HCT116 (cell line): ENCODE data around the gene TBL1X. TPM values are rescaled to one million over a fixed set of nuclear protein-coding genes. Genes with fewer than 3 reads are reported as not detected.

ENCODE experiments used
- ATAC-seq: fragments of 200-7000 bp; cut with Tn5 transposase; 2 replicates; pipeline ENCODE4 v1.9.1; 2020; ENCODE audit warnings: mild to moderate bottlenecking, moderate library complexity
- BruUV-seq: library from RNA; stranded (reverse); fragments of 400-500 nt; replicated peaks from 2 replicates; lab custom pipeline; 2021; lab: Mats Ljungman, UMichigan
- CTCF ChIA-PET: fragments of 300-600 bp; sonication (Branson Sonifier 250); formaldehyde crosslinking; loops from one replicate; lab custom pipeline; 2021; ENCODE audit warnings: antibody characterized with exemption; lab: Charles Lee
- POLR2A ChIA-PET: fragments of 300-600, 350-600 bp; sonication (Branson Sonifier 250); formaldehyde crosslinking; loops from one replicate; lab custom pipeline; 2021; ENCODE audit warnings: antibody characterized with exemption; lab: Charles Lee
- RAD21 ChIA-PET, 2 experiments: fragments of 300-600 bp; sonication (Branson Sonifier 250); formaldehyde crosslinking; loops; one replicate each; lab custom pipeline; 2023; ENCODE audit warnings: low total read pairs in 2 of 2; ENCODE audit not compliant: uncharacterized antibody in 2 of 2, unreplicated experiment in 2 of 2, low non-redundant PET in 1 of 2; lab: Charles Lee
- DNase-seq: peaks from one replicate; pipeline ENCODE4 v3.0.0-alpha.2; 2010; ENCODE audit warnings: low read depth, low spot score
- H2AFZ ChIP-seq: fragments of 200-600 bp; shearing (Covaris generic), sonication (generic); 2 replicates; pipeline ENCODE4 v1.6.1; 2017; ENCODE audit warnings: low read depth, mixed run types, mixed read lengths, antibody characterized with exemption, low read length; ENCODE audit not compliant: poor library complexity, severe bottlenecking
- H3K27ac ChIP-seq: 2 replicates; pipeline ENCODE4 v1.5.1; 2012; ENCODE audit warnings: low read depth, low read length
- H3K27me3 ChIP-seq: fragments of 200-600 bp; sonication (generic); 2 replicates; pipeline ENCODE4 v1.6.1; 2016; ENCODE audit warnings: mixed run types, low read length, mixed read lengths; ENCODE audit not compliant: insufficient read depth
- H3K36me3 ChIP-seq, 2 experiments: fragments of 200-500 bp in 1 of 2; fragments of 200-600 bp in 1 of 2; sonication (Bioruptor generic) in 1 of 2; sonication (generic) in 1 of 2; 2 replicates each; pipeline versions ENCODE4 v1.5.1 to v1.6.1; 2014 to 2016; ENCODE audit warnings: low read length in 2 of 2, inconsistent platforms in 1 of 2, mixed read lengths in 1 of 2, mixed run types in 1 of 2; ENCODE audit not compliant: insufficient read depth in 2 of 2, control insufficient read depth in 1 of 2
- H3K4me1 ChIP-seq, 2 experiments: fragments of 200-600 bp in 1 of 2; sonication (generic) in 1 of 2; 2 replicates each; pipeline versions ENCODE4 v1.5.1 to v1.6.1; 2012 to 2017; ENCODE audit warnings: low read length in 2 of 2, inconsistent platforms in 1 of 2, mild to moderate bottlenecking in 1 of 2, mixed read lengths in 1 of 2, mixed run types in 1 of 2, moderate library complexity in 1 of 2; ENCODE audit not compliant: insufficient read depth in 2 of 2, control insufficient read depth in 1 of 2
- H3K4me2 ChIP-seq: fragments of 200-600 bp; sonication (generic); 2 replicates; pipeline ENCODE4 v1.6.1; 2017; ENCODE audit warnings: mixed run types, low read length, mixed read lengths
- H3K4me3 ChIP-seq, 2 experiments: fragments of 200-600 bp in 1 of 2; sonication (generic) in 1 of 2; replicated peaks in 1 of 2; 2 replicates each; pipeline ENCODE4 v1.5.1; 2011 to 2016; ENCODE audit warnings: low read length in 2 of 2, control low read depth in 1 of 2, low read depth in 1 of 2, mild to moderate bottlenecking in 1 of 2, mixed read lengths in 1 of 2, mixed run types in 1 of 2
- H3K79me2 ChIP-seq: fragments of 200-600 bp; sonication (generic); 2 replicates; pipeline ENCODE4 v1.6.1; 2017; ENCODE audit warnings: mild to moderate bottlenecking, mixed run types, low read length, moderate library complexity, mixed read lengths; ENCODE audit not compliant: insufficient read depth
- H3K9ac ChIP-seq: fragments of 200-600 bp; sonication (generic); 2 replicates; pipeline ENCODE4 v1.6.1; 2016; ENCODE audit warnings: low read length, mixed read lengths
- H3K9me2 ChIP-seq: fragments of 200-600 bp; sonication (generic), shearing (Covaris generic); 2 replicates; pipeline ENCODE4 v1.6.1; 2017; ENCODE audit warnings: mixed run types, mild to moderate bottlenecking, moderate library complexity; ENCODE audit not compliant: insufficient read depth
- H3K9me3 ChIP-seq, 2 experiments: fragments of 200-500 bp in 1 of 2; fragments of 200-600 bp in 1 of 2; sonication (Bioruptor generic) in 1 of 2; sonication (generic) in 1 of 2; 2 replicates each; pipeline ENCODE4 v1.6.1; 2014 to 2017; ENCODE audit warnings: low read length in 2 of 2, mixed read lengths in 2 of 2, inconsistent platforms in 1 of 2, low read depth in 1 of 2, mild to moderate bottlenecking in 1 of 2, mixed run types in 1 of 2, moderate library complexity in 1 of 2; ENCODE audit not compliant: control insufficient read depth in 1 of 2, insufficient read depth in 1 of 2
- H4K20me1 ChIP-seq: fragments of 200-600 bp; sonication (generic), shearing (Covaris generic); 2 replicates; pipeline ENCODE4 v1.6.1; 2017; ENCODE audit warnings: mixed run types, mild to moderate bottlenecking, moderate library complexity; ENCODE audit not compliant: insufficient read depth
- CBX3 ChIP-seq: IDR thresholded peaks from 2 replicates; pipeline ENCODE4 v1.6.1; 2012; ENCODE audit warnings: low read depth
- CEBPB ChIP-seq: IDR thresholded peaks from 2 replicates; pipeline ENCODE4 v1.6.1; 2012; ENCODE audit warnings: low read depth
- EGR1 ChIP-seq: IDR thresholded peaks from 2 replicates; pipeline ENCODE4 v1.6.1; 2012; ENCODE audit warnings: low read depth
- ELF1 ChIP-seq: IDR thresholded peaks from 2 replicates; pipeline ENCODE4 v1.6.1; 2012; ENCODE audit warnings: low read depth, borderline replicate concordance
- EZH2phosphoT487 ChIP-seq: fragments of 200-600 bp; IDR thresholded peaks from 2 replicates; pipeline ENCODE4 v1.6.1; 2018; ENCODE audit warnings: antibody characterized with exemption, borderline replicate concordance
- JUND ChIP-seq: IDR thresholded peaks from 2 replicates; pipeline ENCODE4 v1.6.1; 2012
- POLR2AphosphoS5 ChIP-seq: IDR thresholded peaks from 2 replicates; pipeline ENCODE4 v1.6.1; 2011; ENCODE audit warnings: mild to moderate bottlenecking, low read depth, low read length, moderate library complexity
- RAD21 ChIP-seq: IDR thresholded peaks from 2 replicates; pipeline ENCODE4 v1.6.1; 2012; ENCODE audit warnings: low read depth, mild to moderate bottlenecking
- SP1 ChIP-seq: IDR thresholded peaks from 2 replicates; pipeline ENCODE4 v1.6.1; 2012; ENCODE audit warnings: low read depth
- SRF ChIP-seq: IDR thresholded peaks from 2 replicates; pipeline ENCODE4 v1.6.1; 2012; ENCODE audit warnings: low read depth
- YY1 ChIP-seq: IDR thresholded peaks from 2 replicates; pipeline ENCODE4 v1.6.1; 2011; ENCODE audit warnings: low read length, low read depth, moderate library complexity, mild to moderate bottlenecking; ENCODE audit not compliant: insufficient replicate concordance; ENCODE audit errors: extremely low read depth
- ZNF274 ChIP-seq: fragments of 200-500 bp; sonication (Bioruptor generic); IDR thresholded peaks from 2 replicates; pipeline ENCODE4 v1.6.1; 2014; ENCODE audit warnings: mild to moderate bottlenecking, low read depth, low read length, inconsistent platforms
- intact Hi-C: fragments of 100-400 bp; cut with micrococcal nuclease; formaldehyde crosslinking; loops from 2 replicates; pipeline ENCODE4 v1.10.0; 2022
- total RNA-seq: library from RNA; stranded (reverse); gene quantifications from one replicate; pipeline ENCODE4 v1.2.1, GENCODE V29; 2021; ENCODE audit not compliant: unreplicated experiment
- TF ChIP-seq, protein P1 (sequence below): IDR thresholded peaks from 2 replicates; pipeline ENCODE4 v1.6.1; 2012
- TF ChIP-seq, protein P2 (sequence below): IDR thresholded peaks from 2 replicates; pipeline ENCODE4 v1.6.1; 2012; ENCODE audit warnings: low read depth
- TF ChIP-seq, protein P3 (sequence below), 3 experiments: fragments of 200-600 bp in 1 of 3; sonication (generic) in 1 of 3; IDR thresholded peaks in 2 of 3; conservative IDR thresholded peaks in 1 of 3; 2 replicates each; pipeline ENCODE4 v1.5.1; 2012 to 2017; ENCODE audit warnings: low read depth in 2 of 3, low read length in 2 of 3, antibody characterized with exemption in 1 of 3, borderline replicate concordance in 1 of 3, control low read depth in 1 of 3, mild to moderate bottlenecking in 1 of 3, mixed read lengths in 1 of 3, mixed run types in 1 of 3, moderate library complexity in 1 of 3; ENCODE audit not compliant: insufficient read depth in 1 of 3
- TF ChIP-seq, protein P4 (sequence below): IDR thresholded peaks from 2 replicates; pipeline ENCODE4 v1.6.1; 2011; ENCODE audit warnings: mild to moderate bottlenecking, low read length, moderate library complexity; ENCODE audit not compliant: insufficient replicate concordance; ENCODE audit errors: extremely low read depth
- TF ChIP-seq, protein P5 (sequence below): IDR thresholded peaks from 2 replicates; pipeline ENCODE4 v1.6.1; 2012

The TBL1X gene
- total RNA-seq, 1 experiment from 2014 or later: 37.8 TPM

DNA sequence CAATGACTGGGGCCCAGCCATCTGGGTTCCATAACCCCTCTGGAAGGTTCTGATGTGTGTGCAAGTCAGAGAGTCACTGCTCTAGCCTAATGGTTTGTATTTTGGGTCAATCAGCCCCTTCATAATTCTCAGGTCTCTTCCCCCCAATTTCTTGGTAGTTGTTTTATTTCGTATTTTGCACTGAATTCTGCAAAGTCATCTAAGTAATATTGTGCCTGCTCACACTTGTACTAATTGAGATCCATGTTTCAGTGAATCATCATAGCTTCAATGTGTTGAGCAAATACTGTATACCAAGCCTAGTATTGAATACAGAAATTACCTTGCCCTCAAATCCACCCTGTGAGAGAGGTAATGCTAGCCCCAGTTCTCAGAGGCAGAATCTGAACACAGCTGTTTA lies 28.0 kb upstream of the TBL1X start:
- CTCF ChIA-PET: no interaction called here
- intact Hi-C loops: no loop called here
- no peaks in the 10 kb centered on the region for H3K36me3 ChIP-seq
- no peaks in the 10 kb centered on the region for H3K4me1 ChIP-seq
- TF ChIP-seq CBX3 (no peak), EZH2phosphoT487 (no peak), ELF1 (no peak), ZNF274 (no peak), JUND (no peak), SRF (no peak), CEBPB (no peak), SP1 (no peak), RAD21 (no peak), YY1 (no peak), POLR2AphosphoS5 (no peak), EGR1 (no peak)
- TF ChIP-seq, protein P1, sequence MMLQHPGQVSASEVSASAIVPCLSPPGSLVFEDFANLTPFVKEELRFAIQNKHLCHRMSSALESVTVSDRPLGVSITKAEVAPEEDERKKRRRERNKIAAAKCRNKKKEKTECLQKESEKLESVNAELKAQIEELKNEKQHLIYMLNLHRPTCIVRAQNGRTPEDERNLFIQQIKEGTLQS: no peak
- TF ChIP-seq, protein P2, sequence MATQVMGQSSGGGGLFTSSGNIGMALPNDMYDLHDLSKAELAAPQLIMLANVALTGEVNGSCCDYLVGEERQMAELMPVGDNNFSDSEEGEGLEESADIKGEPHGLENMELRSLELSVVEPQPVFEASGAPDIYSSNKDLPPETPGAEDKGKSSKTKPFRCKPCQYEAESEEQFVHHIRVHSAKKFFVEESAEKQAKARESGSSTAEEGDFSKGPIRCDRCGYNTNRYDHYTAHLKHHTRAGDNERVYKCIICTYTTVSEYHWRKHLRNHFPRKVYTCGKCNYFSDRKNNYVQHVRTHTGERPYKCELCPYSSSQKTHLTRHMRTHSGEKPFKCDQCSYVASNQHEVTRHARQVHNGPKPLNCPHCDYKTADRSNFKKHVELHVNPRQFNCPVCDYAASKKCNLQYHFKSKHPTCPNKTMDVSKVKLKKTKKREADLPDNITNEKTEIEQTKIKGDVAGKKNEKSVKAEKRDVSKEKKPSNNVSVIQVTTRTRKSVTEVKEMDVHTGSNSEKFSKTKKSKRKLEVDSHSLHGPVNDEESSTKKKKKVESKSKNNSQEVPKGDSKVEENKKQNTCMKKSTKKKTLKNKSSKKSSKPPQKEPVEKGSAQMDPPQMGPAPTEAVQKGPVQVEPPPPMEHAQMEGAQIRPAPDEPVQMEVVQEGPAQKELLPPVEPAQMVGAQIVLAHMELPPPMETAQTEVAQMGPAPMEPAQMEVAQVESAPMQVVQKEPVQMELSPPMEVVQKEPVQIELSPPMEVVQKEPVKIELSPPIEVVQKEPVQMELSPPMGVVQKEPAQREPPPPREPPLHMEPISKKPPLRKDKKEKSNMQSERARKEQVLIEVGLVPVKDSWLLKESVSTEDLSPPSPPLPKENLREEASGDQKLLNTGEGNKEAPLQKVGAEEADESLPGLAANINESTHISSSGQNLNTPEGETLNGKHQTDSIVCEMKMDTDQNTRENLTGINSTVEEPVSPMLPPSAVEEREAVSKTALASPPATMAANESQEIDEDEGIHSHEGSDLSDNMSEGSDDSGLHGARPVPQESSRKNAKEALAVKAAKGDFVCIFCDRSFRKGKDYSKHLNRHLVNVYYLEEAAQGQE: no peak
- TF ChIP-seq, protein P3, sequence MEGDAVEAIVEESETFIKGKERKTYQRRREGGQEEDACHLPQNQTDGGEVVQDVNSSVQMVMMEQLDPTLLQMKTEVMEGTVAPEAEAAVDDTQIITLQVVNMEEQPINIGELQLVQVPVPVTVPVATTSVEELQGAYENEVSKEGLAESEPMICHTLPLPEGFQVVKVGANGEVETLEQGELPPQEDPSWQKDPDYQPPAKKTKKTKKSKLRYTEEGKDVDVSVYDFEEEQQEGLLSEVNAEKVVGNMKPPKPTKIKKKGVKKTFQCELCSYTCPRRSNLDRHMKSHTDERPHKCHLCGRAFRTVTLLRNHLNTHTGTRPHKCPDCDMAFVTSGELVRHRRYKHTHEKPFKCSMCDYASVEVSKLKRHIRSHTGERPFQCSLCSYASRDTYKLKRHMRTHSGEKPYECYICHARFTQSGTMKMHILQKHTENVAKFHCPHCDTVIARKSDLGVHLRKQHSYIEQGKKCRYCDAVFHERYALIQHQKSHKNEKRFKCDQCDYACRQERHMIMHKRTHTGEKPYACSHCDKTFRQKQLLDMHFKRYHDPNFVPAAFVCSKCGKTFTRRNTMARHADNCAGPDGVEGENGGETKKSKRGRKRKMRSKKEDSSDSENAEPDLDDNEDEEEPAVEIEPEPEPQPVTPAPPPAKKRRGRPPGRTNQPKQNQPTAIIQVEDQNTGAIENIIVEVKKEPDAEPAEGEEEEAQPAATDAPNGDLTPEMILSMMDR (IDR thresholded peaks at IDR 0.05 in 2 of 3, conservative IDR thresholded peaks at IDR 0.05 in 1 of 3; ENCODE audit: borderline replicate concordance in 1 of 3, insufficient read depth in 1 of 3, low read depth in 2 of 3, low read length in 2 of 3): no peak
- TF ChIP-seq, protein P4, sequence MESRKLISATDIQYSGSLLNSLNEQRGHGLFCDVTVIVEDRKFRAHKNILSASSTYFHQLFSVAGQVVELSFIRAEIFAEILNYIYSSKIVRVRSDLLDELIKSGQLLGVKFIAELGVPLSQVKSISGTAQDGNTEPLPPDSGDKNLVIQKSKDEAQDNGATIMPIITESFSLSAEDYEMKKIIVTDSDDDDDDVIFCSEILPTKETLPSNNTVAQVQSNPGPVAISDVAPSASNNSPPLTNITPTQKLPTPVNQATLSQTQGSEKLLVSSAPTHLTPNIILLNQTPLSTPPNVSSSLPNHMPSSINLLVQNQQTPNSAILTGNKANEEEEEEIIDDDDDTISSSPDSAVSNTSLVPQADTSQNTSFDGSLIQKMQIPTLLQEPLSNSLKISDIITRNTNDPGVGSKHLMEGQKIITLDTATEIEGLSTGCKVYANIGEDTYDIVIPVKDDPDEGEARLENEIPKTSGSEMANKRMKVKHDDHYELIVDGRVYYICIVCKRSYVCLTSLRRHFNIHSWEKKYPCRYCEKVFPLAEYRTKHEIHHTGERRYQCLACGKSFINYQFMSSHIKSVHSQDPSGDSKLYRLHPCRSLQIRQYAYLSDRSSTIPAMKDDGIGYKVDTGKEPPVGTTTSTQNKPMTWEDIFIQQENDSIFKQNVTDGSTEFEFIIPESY: no peak
- TF ChIP-seq, protein P5, sequence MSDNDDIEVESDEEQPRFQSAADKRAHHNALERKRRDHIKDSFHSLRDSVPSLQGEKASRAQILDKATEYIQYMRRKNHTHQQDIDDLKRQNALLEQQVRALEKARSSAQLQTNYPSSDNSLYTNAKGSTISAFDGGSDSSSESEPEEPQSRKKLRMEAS: no peak
- no TSS peak for BruUV-seq
- no peak overlapping the region for H3K4me3 ChIP-seq
- DNase-seq (no peak), ATAC-seq (no peak)
- no peak overlapping the region for H3K4me2 ChIP-seq
- no peaks in the 10 kb centered on the region for H3K9me3 ChIP-seq
- no peaks in the 10 kb centered on the region for H3K79me2 ChIP-seq
- RAD21 ChIA-PET: no interaction called here
- no peaks in the 10 kb centered on the region for H3K27me3 ChIP-seq
- no peak overlapping the region for H3K27ac ChIP-seq
- no peaks in the 10 kb centered on the region for H4K20me1 ChIP-seq
- no peaks in the 10 kb centered on the region for H3K9me2 ChIP-seq
- no peak overlapping the region for H2AFZ ChIP-seq
- POLR2A ChIA-PET: no interaction called here
- no peak overlapping the region for H3K9ac ChIP-seq
